Measurements from ENCODE around the gene GID8.

Gene GID8

GRCh38 chr20:62896526-62896925 lies 41.4 kb upstream of the GID8 start:
- H3K36me3 ChIP-seq (ENCODE audit: insufficient read depth, low read length): peaks cover 60% of the 10 kb centered on the region
- WGBS: 96% methylated on average over 16 of the region's 16 CpGs
- H3K27ac ChIP-seq (ENCODE audit: low read depth, low read length): no peak overlapping the region
- no peaks in the 10 kb centered on the region for H3K9me3 ChIP-seq (ENCODE audit: insufficient read depth, low read depth, low read length)
- H3K4me3 ChIP-seq (ENCODE audit: low read length): no peak overlapping the region
- H3K4me1 ChIP-seq (ENCODE audit: insufficient read depth, low read length): peaks cover 21% of the 10 kb centered on the region
- no peaks in the 10 kb centered on the region for H3K27me3 ChIP-seq (ENCODE audit: insufficient read depth, low read length)
- no peak overlapping the region for H3K9ac ChIP-seq (ENCODE audit: low read depth, low read length)

- H3K9me3 ChIP-seq (ENCODE audit: insufficient read depth, low read depth, low read length): no peaks in the 10 kb centered on the region
- peaks cover 21% of the 10 kb centered on the region for H3K4me1 ChIP-seq (ENCODE audit: insufficient read depth, low read length)
- no peak overlapping the region for H3K27ac ChIP-seq (ENCODE audit: low read depth, low read length)
- H3K9ac ChIP-seq (ENCODE audit: low read depth, low read length): no peak overlapping the region
- no peaks in the 10 kb centered on the region for H3K27me3 ChIP-seq (ENCODE audit: insufficient read depth, low read length)
- 93% methylated on average over 11 of the region's 11 CpGs for WGBS
- H3K36me3 ChIP-seq (ENCODE audit: insufficient read depth, low read length): peaks cover 60% of the 10 kb centered on the region
- H3K4me3 ChIP-seq (ENCODE audit: low read length): no peak overlapping the region
Observed at GRCh38 chr20:62897666-62898065, 40.3 kb upstream of the GID8 start.

GRCh38 chr20:62898093-62898964 lies 39.6 kb upstream of the GID8 start:
- 94% methylated on average over 16 of the region's 16 CpGs for WGBS
- no peaks in the 10 kb centered on the region for H3K27me3 ChIP-seq (ENCODE audit: insufficient read depth, low read length)
- peaks cover 21% of the 10 kb centered on the region for H3K4me1 ChIP-seq (ENCODE audit: insufficient read depth, low read length)
- H3K36me3 ChIP-seq (ENCODE audit: insufficient read depth, low read length): peaks cover 60% of the 10 kb centered on the region
- no peak overlapping the region for H3K9ac ChIP-seq (ENCODE audit: low read depth, low read length)
- no peak overlapping the region for H3K4me3 ChIP-seq (ENCODE audit: low read length)
- no peak overlapping the region for H3K27ac ChIP-seq (ENCODE audit: low read depth, low read length)
- H3K9me3 ChIP-seq (ENCODE audit: insufficient read depth, low read depth, low read length): no peaks in the 10 kb centered on the region

GRCh38 chr20:62898970-62899632 lies 38.8 kb upstream of the GID8 start:
- H3K4me1 ChIP-seq (ENCODE audit: insufficient read depth, low read length): peaks cover 21% of the 10 kb centered on the region
- H3K36me3 ChIP-seq (ENCODE audit: insufficient read depth, low read length): peaks cover 60% of the 10 kb centered on the region
- no peaks in the 10 kb centered on the region for H3K9me3 ChIP-seq (ENCODE audit: insufficient read depth, low read depth, low read length)
- peak overlapping the region; percentile 4; the same call in 1 of the 2 replicates for H3K9ac ChIP-seq (ENCODE audit: low read depth, low read length)
- H3K27me3 ChIP-seq (ENCODE audit: insufficient read depth, low read length): no peaks in the 10 kb centered on the region
- no peak overlapping the region for H3K27ac ChIP-seq (ENCODE audit: low read depth, low read length)
- H3K4me3 ChIP-seq (ENCODE audit: low read length): no peak overlapping the region
- WGBS: 74% methylated on average over 16 of the region's 16 CpGs

- no peak overlapping the region for H3K27ac ChIP-seq (ENCODE audit: low read depth, low read length)
- 73% methylated on average over 6 of the region's 6 CpGs for WGBS
- no peaks in the 10 kb centered on the region for H3K27me3 ChIP-seq (ENCODE audit: insufficient read depth, low read length)
- H3K36me3 ChIP-seq (ENCODE audit: insufficient read depth, low read length): peaks cover 60% of the 10 kb centered on the region
- no peak overlapping the region for H3K4me3 ChIP-seq (ENCODE audit: low read length)
- H3K4me1 ChIP-seq (ENCODE audit: insufficient read depth, low read length): peaks cover 21% of the 10 kb centered on the region
- no peak overlapping the region; the same call in 1 of the 2 replicates for H3K9ac ChIP-seq (ENCODE audit: low read depth, low read length)
- no peaks in the 10 kb centered on the region for H3K9me3 ChIP-seq (ENCODE audit: insufficient read depth, low read depth, low read length)
Observed at GRCh38 chr20:62899633-62900051, 38.3 kb upstream of the GID8 start.

- Histone ChIP-seq H3K36me3 (ENCODE audit: insufficient read depth, low read length) (peaks cover 60% of the 10 kb centered on the region), H3K9ac (ENCODE audit: low read depth, low read length) (no peak overlapping the region), H3K27ac (ENCODE audit: low read depth, low read length) (peak overlapping the region; percentile 59), H3K4me3 (ENCODE audit: low read length) (no peak overlapping the region), H3K4me1 (ENCODE audit: insufficient read depth, low read length) (peaks cover 21% of the 10 kb centered on the region), H3K27me3 (ENCODE audit: insufficient read depth, low read length) (no peaks in the 10 kb centered on the region), H3K9me3 (ENCODE audit: insufficient read depth, low read depth, low read length) (no peaks in the 10 kb centered on the region)
- 20% methylated on average over 11 of the region's 11 CpGs for WGBS
Observed at GRCh38 chr20:62900052-62900691, 37.8 kb upstream of the GID8 start.

- no peak overlapping the region for H3K4me3 ChIP-seq (ENCODE audit: low read length)
- peaks cover 60% of the 10 kb centered on the region for H3K36me3 ChIP-seq (ENCODE audit: insufficient read depth, low read length)
- H3K4me1 ChIP-seq (ENCODE audit: insufficient read depth, low read length): peaks cover 21% of the 10 kb centered on the region
- peak overlapping the region; percentile 59 for H3K27ac ChIP-seq (ENCODE audit: low read depth, low read length)
- 76% methylated on average over 20 of the region's 20 CpGs for WGBS
- no peaks in the 10 kb centered on the region for H3K27me3 ChIP-seq (ENCODE audit: insufficient read depth, low read length)
- no peaks in the 10 kb centered on the region for H3K9me3 ChIP-seq (ENCODE audit: insufficient read depth, low read depth, low read length)
- H3K9ac ChIP-seq (ENCODE audit: low read depth, low read length): no peak overlapping the region
Observed at GRCh38 chr20:62900692-62901584, 37.0 kb upstream of the GID8 start.

- peaks cover 21% of the 10 kb centered on the region for H3K4me1 ChIP-seq (ENCODE audit: insufficient read depth, low read length)
Observed at GRCh38 chr20:62901891-62902290, 36.1 kb upstream of the GID8 start.

GRCh38 chr20:62902926-62903615 lies 34.9 kb upstream of the GID8 start:
- H3K36me3 ChIP-seq (ENCODE audit: insufficient read depth, low read length): peaks cover 72% of the 10 kb centered on the region
- WGBS: 93% methylated on average over 3 of the region's 7 CpGs

More at GRCh38 chr20:62901891-62902290, 36.1 kb upstream of the GID8 start:
- no peaks in the 10 kb centered on the region for H3K27me3 ChIP-seq (ENCODE audit: insufficient read depth, low read length)
- H3K9ac ChIP-seq (ENCODE audit: low read depth, low read length): no peak overlapping the region
- H3K4me3 ChIP-seq (ENCODE audit: low read length): no peak overlapping the region
- peaks cover 60% of the 10 kb centered on the region for H3K36me3 ChIP-seq (ENCODE audit: insufficient read depth, low read length)
- H3K9me3 ChIP-seq (ENCODE audit: insufficient read depth, low read depth, low read length): no peaks in the 10 kb centered on the region
- WGBS: 96% methylated on average over 11 of the region's 11 CpGs
- no peak overlapping the region for H3K27ac ChIP-seq (ENCODE audit: low read depth, low read length)

GRCh38 chr20:62905536-62906117 lies 32.3 kb upstream of the GID8 start:
- peaks cover 98% of the 10 kb centered on the region for H3K36me3 ChIP-seq (ENCODE audit: insufficient read depth, low read length)
- H3K27ac ChIP-seq (ENCODE audit: low read depth, low read length): no peak overlapping the region
- no peaks in the 10 kb centered on the region for H3K9me3 ChIP-seq (ENCODE audit: insufficient read depth, low read depth, low read length)
- H3K9ac ChIP-seq (ENCODE audit: low read depth, low read length): no peak overlapping the region
- H3K27me3 ChIP-seq (ENCODE audit: insufficient read depth, low read length): no peaks in the 10 kb centered on the region
- 97% methylated on average over 17 of the region's 17 CpGs for WGBS
- 0 out of 2 replicates have a peak, but pooled peaks cover 1% of the 10 kb centered on the region for H3K4me1 ChIP-seq (ENCODE audit: insufficient read depth, low read length)
- H3K4me3 ChIP-seq (ENCODE audit: low read length): no peak overlapping the region

More at GRCh38 chr20:62902926-62903615, 34.9 kb upstream of the GID8 start:
- Histone ChIP-seq H3K4me3 (ENCODE audit: low read length) (no peak overlapping the region), H3K27ac (ENCODE audit: low read depth, low read length) (no peak overlapping the region), H3K9ac (ENCODE audit: low read depth, low read length) (no peak overlapping the region), H3K9me3 (ENCODE audit: insufficient read depth, low read depth, low read length) (no peaks in the 10 kb centered on the region), H3K27me3 (ENCODE audit: insufficient read depth, low read length) (no peaks in the 10 kb centered on the region), H3K4me1 (ENCODE audit: insufficient read depth, low read length) (peaks cover 21% of the 10 kb centered on the region)

Data from HUES64 (cell line).